Measurements from ENCODE around the gene FBLN1.

Gene FBLN1

GRCh38 chr22:45512363-45512762, 9.7 kb downstream of the FBLN1 start:
- TF ChIP-seq CTCF (conservative IDR thresholded peaks at IDR 0.05; ENCODE audit: low read length): no peak
- H3K4me3 ChIP-seq (ENCODE audit: low read length): no peak overlapping the region
- DNase-seq (ENCODE audit: low read depth): no peak

DNA sequence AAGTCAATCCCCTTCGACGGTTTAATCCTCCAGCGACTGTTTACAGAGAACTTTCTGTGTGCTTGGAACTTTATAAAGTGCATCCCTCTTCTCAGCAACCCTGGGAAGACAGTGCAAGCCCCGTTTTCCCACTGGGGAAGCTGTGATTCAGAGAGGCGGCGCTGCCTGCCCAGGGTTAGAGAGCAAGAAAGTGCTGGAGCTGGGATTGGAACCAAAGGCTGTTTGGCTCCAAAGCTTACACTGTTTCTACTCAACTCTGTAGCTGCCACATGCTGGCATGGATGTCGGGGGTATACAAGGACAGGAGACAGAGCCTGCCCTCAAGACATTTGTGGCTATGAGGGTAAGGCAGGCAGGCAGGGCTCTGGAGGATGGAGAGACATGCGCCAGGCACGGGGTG, 13.0 kb downstream of the FBLN1 start:
- no peak for DNase-seq (ENCODE audit: low read depth)
- no peak overlapping the region for H3K4me3 ChIP-seq (ENCODE audit: low read length)
- TF ChIP-seq CTCF (conservative IDR thresholded peaks at IDR 0.05; ENCODE audit: low read length): no peak

GRCh38 chr22:45516163-45516562, 13.5 kb downstream of the FBLN1 start:
- no peak overlapping the region for H3K4me3 ChIP-seq (ENCODE audit: low read length)
- DNase-seq (ENCODE audit: low read depth): no peak
- no peak for TF ChIP-seq CTCF (conservative IDR thresholded peaks at IDR 0.05; ENCODE audit: low read length)

DNA sequence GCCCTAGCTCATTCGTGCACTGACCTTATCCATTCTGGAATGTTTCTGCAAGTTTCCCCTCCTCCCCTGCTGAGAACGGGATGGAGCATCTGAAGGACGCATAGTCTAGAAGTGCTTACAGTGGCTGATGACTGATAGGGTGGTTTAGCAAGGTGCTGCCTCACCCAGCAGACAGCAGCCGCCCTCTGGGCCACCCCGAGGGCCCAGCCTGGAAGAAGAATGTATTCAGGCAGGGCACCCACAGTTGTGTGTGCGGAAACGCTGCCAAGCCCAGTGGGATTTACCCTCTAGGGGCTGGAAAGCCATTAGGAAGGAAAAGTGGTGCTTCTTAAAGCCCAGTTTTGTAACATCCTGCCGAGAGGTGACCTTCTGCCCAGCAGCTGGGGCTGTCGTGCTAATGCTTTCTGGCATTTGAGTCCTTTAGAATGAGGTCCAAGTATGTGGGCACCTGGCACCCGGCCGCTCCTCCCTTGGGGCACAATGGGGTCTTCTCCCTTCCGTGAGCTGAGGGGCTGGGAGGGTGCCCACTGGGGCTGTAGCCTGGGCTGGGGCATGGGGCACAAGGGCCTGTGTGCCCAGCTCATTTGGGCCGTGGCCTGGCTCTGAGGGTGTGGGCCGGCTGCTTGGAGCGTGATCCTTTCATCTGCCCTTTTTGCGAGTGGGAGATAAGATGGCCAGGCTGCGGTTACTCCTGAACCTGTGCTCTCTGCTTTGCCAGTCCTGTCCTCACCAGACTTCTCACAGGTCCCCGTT, 14.4 kb downstream of the FBLN1 start:
- TF ChIP-seq CTCF (conservative IDR thresholded peaks at IDR 0.05; ENCODE audit: low read length): no peak; the same call in 1 of the 2 replicates
- H3K4me3 ChIP-seq (ENCODE audit: low read length): no peak overlapping the region
- DNase-seq (ENCODE audit: low read depth): peak; percentile 82

GRCh38 chr22:45518136-45518535, 15.5 kb downstream of the FBLN1 start:
- no peak overlapping the region for H3K4me3 ChIP-seq (ENCODE audit: low read length)
- no peak for TF ChIP-seq CTCF (conservative IDR thresholded peaks at IDR 0.05; ENCODE audit: low read length)
- DNase-seq (ENCODE audit: low read depth): no peak

DNA sequence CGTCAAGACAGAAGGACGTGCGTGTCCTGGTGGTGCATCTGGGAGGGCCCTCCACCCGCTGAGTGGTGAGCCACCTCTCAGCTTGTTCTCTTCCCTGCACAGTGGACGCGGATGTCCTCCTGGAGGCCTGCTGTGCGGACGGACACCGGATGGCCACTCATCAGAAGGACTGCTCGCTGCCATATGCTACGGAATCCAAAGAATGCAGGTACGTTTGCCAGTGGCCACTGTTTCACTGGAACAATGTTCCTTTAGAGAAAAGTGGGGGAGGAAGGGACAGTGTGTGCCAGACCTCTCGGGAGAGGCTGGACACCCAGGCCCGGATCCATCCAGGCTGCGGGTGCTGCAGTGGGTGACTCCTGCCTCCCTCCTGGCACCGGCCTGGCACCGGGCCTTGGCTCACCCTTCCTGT, 15.9 kb downstream of the FBLN1 start:
- no peak overlapping the region for H3K4me3 ChIP-seq (ENCODE audit: low read length)
- DNase-seq (ENCODE audit: low read depth): peak; percentile 78
- no peak for TF ChIP-seq CTCF (conservative IDR thresholded peaks at IDR 0.05; ENCODE audit: low read length)

GRCh38 chr22:45521178-45521577, 18.5 kb downstream of the FBLN1 start:
- TF ChIP-seq CTCF (conservative IDR thresholded peaks at IDR 0.05; ENCODE audit: low read length): no peak
- no peak overlapping the region for H3K4me3 ChIP-seq (ENCODE audit: low read length)
- DNase-seq (ENCODE audit: low read depth): no peak

Measured in AG10803 (cell line).